Measurements from ENCODE around the gene CFAP53. TPM values are rescaled to one million over a fixed set of nuclear protein-coding genes. Genes with fewer than 3 reads are reported as not detected.

CFAP53 gene
- total and polyA plus RNA-seq, 2 of the 4 experiments (the other 2 are of a cell fraction): under 0.01 to 0.12 TPM

- H3K4ac ChIP-seq (ENCODE audit: low read depth, low read length): no peak overlapping the region
- POLR2A ChIA-PET (ENCODE audit: unreplicated experiment): no interaction called here
- H2AK5ac ChIP-seq (ENCODE audit: low read depth, low read length): no peak overlapping the region
- ATAC-seq (ENCODE audit: low read depth): no peak
- no peak overlapping the region for H3K9ac ChIP-seq (ENCODE audit: low read depth, low read length)
- no peaks in the 10 kb centered on the region for H3K4me1 ChIP-seq (ENCODE audit: control insufficient read depth, insufficient read depth, low read length)
- H4K5ac ChIP-seq (ENCODE audit: low read depth, low read length): no peak overlapping the region
- H3K79me1 ChIP-seq (ENCODE audit: low read depth in 1 of 2, low read length in 2 of 2): no peaks in the 10 kb centered on the region
- H2BK5ac ChIP-seq (ENCODE audit: low read depth, low read length, poor library complexity, severe bottlenecking): no peak overlapping the region
- H3K9me1 ChIP-seq (ENCODE audit: insufficient read depth, low read length): no peaks in the 10 kb centered on the region
- whole genome bisulfite sequencing, 2 experiments (ENCODE audit: extremely low coverage in 2 of 2, insufficient read length in 1 of 2): 80% methylated on average over 1 of the region's 3 CpGs; no CpG with 5 or more reads in 1 of the 2 experiments
- no peak overlapping the region for H2BK120ac ChIP-seq (ENCODE audit: low read depth, low read length)
- no peak overlapping the region for H3K4me3 ChIP-seq (ENCODE audit: insufficient read depth, low read depth, low read length)
- no peak for DNase-seq
- no peak overlapping the region for H3K23ac ChIP-seq (ENCODE audit: low read depth, low read length)
- in situ Hi-C loops (cut with MboI; ENCODE audit: low sequenced_read_pairs) (no loop called here), dilution Hi-C loops (cut with HindIII; ENCODE audit: low sequenced_read_pairs, unreplicated experiment) (no loop called here), intact Hi-C loops (cut with micrococcal nuclease) (no loop called here)
- H4K20me1 ChIP-seq (ENCODE audit: insufficient read depth, low read length): no peaks in the 10 kb centered on the region
- no peaks in the 10 kb centered on the region for H3K27me3 ChIP-seq (ENCODE audit: control insufficient read depth, insufficient read depth, low read length)
- no peak overlapping the region for H4K8ac ChIP-seq (ENCODE audit: low read depth in 2 of 2, low read length in 2 of 2)
- no peak overlapping the region for H2BK15ac ChIP-seq (ENCODE audit: low read depth, low read length)
- no peak overlapping the region for H4K91ac ChIP-seq (ENCODE audit: insufficient read depth, low read depth, low read length)
- CTCF ChIA-PET: no interaction called here
- H3K36me3 ChIP-seq (ENCODE audit: control insufficient read depth, insufficient read depth, low read length): no peaks in the 10 kb centered on the region
- no peak overlapping the region for H3K56ac ChIP-seq (ENCODE audit: extremely low read depth, insufficient read depth, low read length)
- no peak overlapping the region for H2AFZ ChIP-seq (replicated peaks; ENCODE audit: low read length, poor library complexity)
- no peak overlapping the region for H2BK20ac ChIP-seq (ENCODE audit: low read depth, low read length)
- no peaks in the 10 kb centered on the region for H3K9me3 ChIP-seq (ENCODE audit: control insufficient read depth, insufficient read depth, low read length)
- no TSS peak for BruUV-seq (replicated peaks)
- H2AK9ac ChIP-seq (replicated peaks; ENCODE audit: low read depth, low read length, poor library complexity): no peak overlapping the region
- no peak overlapping the region for H3K18ac ChIP-seq (ENCODE audit: low read depth, low read length)
- H3K27ac ChIP-seq (ENCODE audit: insufficient read depth, low read length): no peak overlapping the region
- H3K14ac ChIP-seq (replicated peaks; ENCODE audit: low read depth, low read length): no peak overlapping the region
- TF ChIP-seq NFE2L2 (IDR thresholded peaks at IDR 0.05; ENCODE audit: low read depth, low read length): no peak
- TF ChIP-seq SMC3 (IDR thresholded peaks at IDR 0.05; ENCODE audit: low read depth, low read length): no peak
- TF ChIP-seq CHD1 (IDR thresholded peaks at IDR 0.05; ENCODE audit: low read depth, low read length): no peak
- no peak for TF ChIP-seq USF2 (IDR thresholded peaks at IDR 0.05; ENCODE audit: low read depth, low read length)
- no peak for TF ChIP-seq ELK1 (IDR thresholded peaks at IDR 0.05; ENCODE audit: borderline replicate concordance, low read depth, low read length)
- no peak for TF ChIP-seq MAZ (IDR thresholded peaks at IDR 0.05; ENCODE audit: borderline replicate concordance, low read depth, low read length)
- no peak overlapping the region for H3K4me2 ChIP-seq (ENCODE audit: low read depth, low read length)
Observed at GRCh38 chr18:50240080-50240563, 26.2 kb downstream of the CFAP53 start.
